Activated naive CD4-positive, alpha-beta T cell treated with Interleukin-2 at 50 U/mL for 16 hours (primary cell): ENCODE measurements around the gene ZDHHC7.

Experiments
- DNase-seq: peaks from one replicate; pipeline ENCODE4 v3.0.0-alpha.2; 2020

The ZDHHC7 gene

GRCh38 chr16:84933774-84934631 lies 77.3 kb downstream of the ZDHHC7 start:
- DNase-seq: no peak

- no peak for DNase-seq
Observed at GRCh38 chr16:84932681-84933080, 78.7 kb downstream of the ZDHHC7 start.

- no peak for DNase-seq
Observed at GRCh38 chr16:84931506-84931905, 79.8 kb downstream of the ZDHHC7 start.

GRCh38 chr16:84931107-84931494 lies 80.2 kb downstream of the ZDHHC7 start:
- no peak for DNase-seq

GRCh38 chr16:84930298-84931106 lies 80.8 kb downstream of the ZDHHC7 start:
- peak; percentile 13 for DNase-seq

GRCh38 chr16:84929421-84930297 lies 81.7 kb downstream of the ZDHHC7 start:
- DNase-seq: no peak

- DNase-seq: no peak
Observed at GRCh38 chr16:84928679-84929420, 82.5 kb downstream of the ZDHHC7 start.

GRCh38 chr16:84927621-84928591 lies 83.4 kb downstream of the ZDHHC7 start:
- DNase-seq: no peak

- DNase-seq: no peak
Observed at GRCh38 chr16:84926462-84926861, 84.9 kb downstream of the ZDHHC7 start.

GRCh38 chr16:84925773-84926372 lies 85.5 kb downstream of the ZDHHC7 start:
- no peak for DNase-seq

GRCh38 chr16:84925092-84925772 lies 86.1 kb downstream of the ZDHHC7 start:
- DNase-seq: peak; percentile 71

- DNase-seq: no peak
Observed at GRCh38 chr16:84924331-84925091, 86.8 kb downstream of the ZDHHC7 start.
